GM12865 (cell line): ENCODE results near the gene SLC6A17.
A peak's percentile ranks its signal among the peaks of the same experiment; 100 is the strongest.

Source experiments
- DNase-seq: peaks from one replicate; pipeline ENCODE4 v3.0.0; 2010; ENCODE audit warnings: low read depth
- H3K4me3 ChIP-seq: 2 replicates; pipeline ENCODE4 v1.5.1; 2011; ENCODE audit warnings: mild to moderate bottlenecking, low read depth, low read length, control low read depth
- TF ChIP-seq, protein P1 (sequence below): IDR thresholded peaks from 2 replicates; pipeline ENCODE4 v1.5.1; 2011; ENCODE audit warnings: low read length, control low read depth, low read depth, inconsistent platforms; ENCODE audit not compliant: insufficient read depth; ENCODE audit errors: missing control alignments

SLC6A17 gene

DNA sequence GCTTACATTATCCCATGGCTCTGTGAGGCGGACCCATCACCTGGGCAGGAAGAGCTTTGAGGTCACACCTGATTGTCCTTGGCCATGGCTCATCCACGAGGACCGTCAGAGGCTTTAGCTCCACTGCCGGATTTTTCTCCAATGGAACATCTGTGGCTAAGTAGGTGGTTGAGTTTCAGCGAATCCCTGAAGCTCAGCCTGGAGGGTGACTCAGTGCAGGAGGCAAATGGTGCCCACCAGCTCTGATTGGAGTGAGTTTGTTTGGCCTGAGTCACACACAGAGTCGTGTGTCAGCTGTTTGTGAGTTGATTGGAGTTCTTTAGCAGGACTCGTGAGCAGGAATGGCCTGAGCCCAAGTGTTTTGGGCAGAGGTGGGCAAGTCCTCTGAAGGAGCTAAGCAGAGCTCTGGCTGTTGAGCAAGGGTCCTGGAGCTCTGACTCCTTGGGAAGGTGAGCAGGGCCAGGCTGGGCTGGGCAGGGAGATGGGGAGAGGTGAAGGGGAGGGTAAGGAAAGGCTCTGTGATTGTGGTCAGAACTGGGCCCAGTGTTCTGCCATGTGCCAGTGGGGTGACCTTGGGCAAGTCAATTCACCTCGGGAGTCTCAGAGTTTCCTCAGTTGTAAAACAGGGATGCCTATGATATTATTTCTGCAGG is 2.0 kb downstream of the SLC6A17 start:
- H3K4me3 ChIP-seq, result no peak overlapping the region
- TF ChIP-seq, protein P1, sequence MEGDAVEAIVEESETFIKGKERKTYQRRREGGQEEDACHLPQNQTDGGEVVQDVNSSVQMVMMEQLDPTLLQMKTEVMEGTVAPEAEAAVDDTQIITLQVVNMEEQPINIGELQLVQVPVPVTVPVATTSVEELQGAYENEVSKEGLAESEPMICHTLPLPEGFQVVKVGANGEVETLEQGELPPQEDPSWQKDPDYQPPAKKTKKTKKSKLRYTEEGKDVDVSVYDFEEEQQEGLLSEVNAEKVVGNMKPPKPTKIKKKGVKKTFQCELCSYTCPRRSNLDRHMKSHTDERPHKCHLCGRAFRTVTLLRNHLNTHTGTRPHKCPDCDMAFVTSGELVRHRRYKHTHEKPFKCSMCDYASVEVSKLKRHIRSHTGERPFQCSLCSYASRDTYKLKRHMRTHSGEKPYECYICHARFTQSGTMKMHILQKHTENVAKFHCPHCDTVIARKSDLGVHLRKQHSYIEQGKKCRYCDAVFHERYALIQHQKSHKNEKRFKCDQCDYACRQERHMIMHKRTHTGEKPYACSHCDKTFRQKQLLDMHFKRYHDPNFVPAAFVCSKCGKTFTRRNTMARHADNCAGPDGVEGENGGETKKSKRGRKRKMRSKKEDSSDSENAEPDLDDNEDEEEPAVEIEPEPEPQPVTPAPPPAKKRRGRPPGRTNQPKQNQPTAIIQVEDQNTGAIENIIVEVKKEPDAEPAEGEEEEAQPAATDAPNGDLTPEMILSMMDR, result no peak
- no peak for DNase-seq

DNA sequence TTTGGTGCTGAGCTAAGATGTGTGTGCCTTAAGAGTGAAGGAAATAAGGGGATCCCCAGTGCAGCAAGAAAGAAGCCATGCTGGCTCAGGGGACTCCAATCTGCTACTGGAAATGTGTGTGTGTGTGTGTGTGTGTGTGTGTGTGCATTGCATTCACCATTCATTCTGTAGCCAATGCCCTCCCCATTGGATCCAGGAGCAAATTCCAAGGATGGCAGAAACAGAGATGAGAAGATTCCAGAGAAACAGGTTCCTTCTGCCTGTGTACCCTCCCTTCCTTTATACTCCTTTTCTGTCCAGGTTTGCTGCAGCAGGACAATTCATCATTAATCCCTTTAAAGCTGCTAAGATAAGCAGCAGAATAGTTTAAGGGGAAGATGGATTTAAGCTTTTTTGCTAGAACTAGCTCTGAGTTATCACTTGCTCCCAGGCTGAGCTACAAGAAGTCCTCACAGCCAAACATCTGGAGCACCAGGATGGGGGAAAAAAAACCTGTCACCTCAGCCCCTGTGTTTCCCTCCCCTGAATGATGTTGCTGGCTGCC is 3.2 kb downstream of the SLC6A17 start:
- DNase-seq, result no peak
- no peak overlapping the region for H3K4me3 ChIP-seq
- TF ChIP-seq, protein P1, result no peak

DNA sequence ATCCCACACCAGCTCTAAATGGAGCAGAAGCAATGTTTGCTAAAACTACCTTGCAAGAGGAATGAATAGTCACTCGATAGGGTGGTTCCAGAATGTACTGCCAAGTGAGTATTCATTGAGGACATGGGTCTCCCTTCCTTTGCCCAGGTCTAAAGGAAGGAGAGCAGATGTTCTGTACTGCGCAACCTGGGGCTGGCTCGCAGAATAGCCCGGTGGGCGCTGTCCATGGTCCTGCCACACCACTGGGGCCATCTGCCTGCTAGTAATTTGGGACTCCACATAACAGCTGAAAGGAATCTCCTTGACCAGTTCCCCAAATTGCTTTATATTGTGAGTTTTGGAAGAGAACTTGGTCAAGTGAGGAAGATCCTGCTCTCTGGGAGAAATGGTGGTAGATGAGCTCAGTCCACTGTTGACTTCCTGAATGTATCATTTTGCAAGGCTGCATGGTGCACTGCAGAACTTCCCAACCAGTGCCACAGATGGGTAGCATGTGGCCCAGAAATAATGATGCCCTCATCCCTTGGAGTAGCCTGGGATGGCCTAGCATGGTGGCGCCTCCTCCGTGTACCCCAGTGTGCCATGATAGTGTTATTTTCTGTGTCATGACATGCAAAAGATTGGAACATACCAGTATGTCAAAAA is 5.7 kb downstream of the SLC6A17 start:
- H3K4me3 ChIP-seq, result no peak overlapping the region
- TF ChIP-seq, protein P1, result no peak
- DNase-seq, result peak; percentile 43

DNA sequence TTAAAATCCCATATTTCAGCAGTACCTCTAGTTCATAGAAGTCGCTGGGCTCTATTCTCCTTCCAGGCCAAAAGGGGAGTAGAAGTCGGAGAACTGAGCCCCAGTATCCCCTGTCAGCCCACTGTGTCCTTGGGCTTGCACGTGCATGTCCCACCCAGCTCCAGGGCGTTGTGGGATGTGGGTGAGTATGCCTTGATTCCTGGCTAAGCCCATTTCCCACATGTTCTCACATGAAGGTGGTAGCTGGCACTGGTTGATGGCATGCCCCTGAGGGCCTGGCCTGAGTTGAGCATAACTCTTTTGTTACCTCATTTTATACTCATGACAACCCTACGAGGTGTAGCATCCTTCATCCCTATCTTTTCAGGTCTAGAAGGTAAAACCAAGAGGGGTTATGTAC is 8.0 kb downstream of the SLC6A17 start:
- no peak overlapping the region for H3K4me3 ChIP-seq
- DNase-seq, result no peak
- TF ChIP-seq, protein P1, result no peak

DNA sequence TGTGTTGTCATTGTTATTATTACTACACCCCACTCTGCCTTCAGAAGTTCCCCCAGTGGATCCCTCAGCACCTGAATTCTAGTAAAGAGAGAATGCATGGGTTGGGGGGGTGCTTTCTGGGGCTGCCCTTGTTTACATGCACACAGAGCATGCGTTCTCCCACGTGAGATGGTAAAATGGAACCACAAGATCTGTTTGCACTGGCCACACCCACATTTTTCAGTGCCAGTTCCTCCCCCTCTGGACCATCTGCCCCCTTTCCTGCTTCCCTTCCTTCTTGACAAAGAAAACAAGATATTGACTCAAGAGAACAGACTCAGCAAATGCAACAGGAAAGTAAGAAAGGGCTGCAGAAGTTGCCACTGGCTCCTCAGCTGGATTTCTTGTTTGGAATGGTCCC is 8.9 kb downstream of the SLC6A17 start:
- H3K4me3 ChIP-seq, result no peak overlapping the region
- TF ChIP-seq, protein P1, result no peak
- no peak for DNase-seq

DNA sequence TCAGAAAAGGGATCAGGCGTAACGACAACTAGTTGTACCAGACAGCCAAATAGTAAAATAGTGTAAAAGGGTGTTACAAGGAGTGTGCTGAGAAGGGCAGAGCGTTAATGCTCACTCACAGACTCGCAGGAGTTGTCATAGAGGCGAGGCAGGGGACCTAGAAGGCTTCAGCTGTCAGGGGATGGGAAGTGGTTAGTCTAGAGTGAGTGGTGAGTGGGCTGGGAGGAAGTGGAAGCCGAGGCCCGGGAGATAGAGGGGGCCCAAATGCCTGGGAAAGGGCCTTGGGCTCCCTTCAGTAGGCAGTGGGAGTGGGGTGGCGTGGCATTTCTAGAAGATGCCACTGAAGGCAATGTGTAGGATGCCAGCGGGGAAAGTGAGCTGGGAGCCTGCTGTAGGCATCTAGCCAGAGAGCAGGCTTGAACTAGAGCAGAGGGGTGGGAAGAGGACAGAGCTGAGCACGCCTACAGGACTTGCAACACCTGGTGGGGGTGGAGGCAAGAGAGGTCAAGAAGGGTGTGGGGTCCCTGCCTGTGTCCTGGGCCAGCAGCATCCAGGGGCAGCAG is 10.3 kb downstream of the SLC6A17 start:
- H3K4me3 ChIP-seq, result no peak overlapping the region
- DNase-seq, result no peak
- TF ChIP-seq, protein P1, result no peak

DNA sequence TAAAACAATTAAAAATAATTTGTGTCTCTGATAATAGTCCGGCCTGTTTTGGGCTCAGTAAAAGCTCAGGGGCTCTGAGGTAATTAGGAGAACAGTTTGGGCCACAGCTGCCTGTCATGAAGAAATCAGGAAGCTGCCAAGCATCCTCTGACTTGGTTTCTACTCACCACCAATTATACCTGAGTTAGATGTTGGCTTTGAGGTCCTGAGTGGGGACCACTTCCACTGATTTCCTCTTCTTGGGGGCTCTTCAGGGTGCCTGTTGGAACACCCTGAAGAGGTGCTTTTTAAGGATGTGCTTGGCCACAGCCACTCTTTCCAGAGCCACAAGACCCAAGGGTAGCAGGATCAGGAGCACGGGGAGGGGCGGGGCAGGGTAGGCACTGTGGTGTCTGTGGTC is 10.9 kb downstream of the SLC6A17 start:
- H3K4me3 ChIP-seq, result no peak overlapping the region
- no peak for DNase-seq
- TF ChIP-seq, protein P1, result no peak
